Left ventricle myocardium inferior (tissue), 1 donor: ENCODE measurements around the gene CCDC57. TPM values are rescaled to one million over a fixed set of nuclear protein-coding genes. Genes with fewer than 3 reads are reported as not detected.
A peak's percentile ranks its signal among the peaks of the same experiment; 100 is the strongest.

Experiments used
- DNase-seq: peaks from one replicate; pipeline ENCODE4 v3.0.0-alpha.2; 2020
- H3K27ac ChIP-seq: fragments of 200-600 bp; replicated peaks from 2 replicates; pipeline ENCODE4 v1.8.0; 2021
- H3K27me3 ChIP-seq: fragments of 200-600 bp; 2 replicates; pipeline ENCODE4 v1.8.0; 2021; ENCODE audit warnings: low read depth
- H3K36me3 ChIP-seq: fragments of 200-600 bp; 2 replicates; pipeline ENCODE4 v1.8.0; 2021
- H3K4me1 ChIP-seq: fragments of 200-600 bp; 2 replicates; pipeline ENCODE4 v1.8.0; 2021
- H3K4me3 ChIP-seq: fragments of 200-600 bp; 2 replicates; pipeline ENCODE4 v1.8.0; 2021; ENCODE audit warnings: mild to moderate bottlenecking, moderate library complexity
- H3K9me3 ChIP-seq: fragments of 200-600 bp; replicated peaks from 2 replicates; pipeline ENCODE4 v1.8.0; 2021
- intact Hi-C: fragments of 100-400 bp; cut with micrococcal nuclease; formaldehyde crosslinking; loops from one replicate; pipeline ENCODE4 v1.11.0; 2022
- total RNA-seq: library from RNA; stranded (reverse); fragmentation: NEBNext Ultra II Directional; extraction: Animal tissue kit (Norgen Biotek cat#: 25700); gene quantifications from one replicate; pipeline ENCODE4 v1.2.1, GENCODE V29; 2021
- TF ChIP-seq, protein P1 (sequence below): fragments of 200-600 bp; IDR thresholded peaks from 2 replicates; pipeline ENCODE4 v1.8.0; 2021; ENCODE audit warnings: antibody characterized with exemption, mild to moderate bottlenecking, borderline replicate concordance
- donor health status: DM: no; HTN: yes; CAD: no; lungs with severe emphysema.

Gene CCDC57
- total RNA-seq, 1 donor from 2014 or later: 8.1 TPM

GRCh38 chr17:82088838-82089722 lies 123.6 kb downstream of the CCDC57 start:
- Histone ChIP-seq H3K36me3 (peaks cover 100% of the 10 kb centered on the region), H3K4me1 (no peaks in the 10 kb centered on the region), H3K4me3 (no peak overlapping the region), H3K27ac (no peak overlapping the region), H3K9me3 (no peaks in the 10 kb centered on the region), H3K27me3 (no peaks in the 10 kb centered on the region)
- intact Hi-C loops: no loop called here
- peak; percentile 13 for DNase-seq
- TF ChIP-seq, protein P1, sequence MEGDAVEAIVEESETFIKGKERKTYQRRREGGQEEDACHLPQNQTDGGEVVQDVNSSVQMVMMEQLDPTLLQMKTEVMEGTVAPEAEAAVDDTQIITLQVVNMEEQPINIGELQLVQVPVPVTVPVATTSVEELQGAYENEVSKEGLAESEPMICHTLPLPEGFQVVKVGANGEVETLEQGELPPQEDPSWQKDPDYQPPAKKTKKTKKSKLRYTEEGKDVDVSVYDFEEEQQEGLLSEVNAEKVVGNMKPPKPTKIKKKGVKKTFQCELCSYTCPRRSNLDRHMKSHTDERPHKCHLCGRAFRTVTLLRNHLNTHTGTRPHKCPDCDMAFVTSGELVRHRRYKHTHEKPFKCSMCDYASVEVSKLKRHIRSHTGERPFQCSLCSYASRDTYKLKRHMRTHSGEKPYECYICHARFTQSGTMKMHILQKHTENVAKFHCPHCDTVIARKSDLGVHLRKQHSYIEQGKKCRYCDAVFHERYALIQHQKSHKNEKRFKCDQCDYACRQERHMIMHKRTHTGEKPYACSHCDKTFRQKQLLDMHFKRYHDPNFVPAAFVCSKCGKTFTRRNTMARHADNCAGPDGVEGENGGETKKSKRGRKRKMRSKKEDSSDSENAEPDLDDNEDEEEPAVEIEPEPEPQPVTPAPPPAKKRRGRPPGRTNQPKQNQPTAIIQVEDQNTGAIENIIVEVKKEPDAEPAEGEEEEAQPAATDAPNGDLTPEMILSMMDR: no peak

DNA sequence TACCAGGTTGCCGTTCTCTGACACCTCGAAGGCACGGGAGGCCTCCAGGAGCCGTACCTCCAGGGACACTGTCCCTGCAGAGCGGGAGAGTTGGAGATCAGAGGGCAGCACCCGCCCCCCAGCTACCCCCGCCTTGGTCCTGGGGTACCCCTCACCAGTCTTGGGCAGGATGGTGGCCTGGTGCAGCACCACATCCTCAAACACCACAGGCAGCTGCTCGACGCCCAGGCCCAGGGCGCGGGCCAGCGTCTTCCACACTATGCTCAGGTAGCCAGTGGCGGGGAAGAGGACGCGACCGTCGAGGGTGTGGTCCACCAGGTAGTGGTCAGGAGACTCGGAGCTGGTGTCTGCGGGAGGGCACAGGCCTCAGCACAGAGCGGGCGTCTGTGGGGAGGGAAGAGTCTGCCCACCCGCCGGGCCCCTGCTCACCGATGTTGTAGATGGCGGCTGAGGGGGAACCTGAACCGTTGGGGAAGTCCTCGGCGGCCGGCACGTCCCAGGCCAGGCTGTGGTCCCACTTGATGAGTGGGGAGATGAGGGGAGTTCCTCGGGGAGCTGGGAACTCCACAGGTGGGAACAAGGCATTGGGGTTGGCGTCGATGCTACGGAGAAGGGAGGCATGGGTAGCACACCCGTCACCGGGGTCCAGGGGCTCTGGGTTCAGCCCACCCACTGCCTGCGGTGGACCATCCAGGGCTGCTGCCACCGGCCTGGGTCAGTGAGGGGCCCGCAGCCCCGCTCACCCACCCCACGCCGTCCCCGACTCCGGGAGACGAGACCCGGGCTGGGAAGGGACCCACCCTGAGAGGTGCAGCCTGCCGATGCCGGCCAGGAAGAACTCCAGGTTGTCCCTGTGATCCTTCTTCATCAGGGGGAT lies 124.4 kb downstream of the CCDC57 start:
- Histone ChIP-seq H3K27me3 (no peaks in the 10 kb centered on the region), H3K4me1 (no peaks in the 10 kb centered on the region), H3K36me3 (peaks cover 100% of the 10 kb centered on the region), H3K4me3 (no peak overlapping the region), H3K9me3 (no peaks in the 10 kb centered on the region), H3K27ac (no peak overlapping the region)
- peak; percentile 12 for DNase-seq
- intact Hi-C loops: no loop called here
- TF ChIP-seq, protein P1: no peak

- Histone ChIP-seq H3K27me3 (no peaks in the 10 kb centered on the region), H3K27ac (no peak overlapping the region), H3K9me3 (no peaks in the 10 kb centered on the region), H3K4me1 (no peaks in the 10 kb centered on the region), H3K36me3 (peaks cover 100% of the 10 kb centered on the region), H3K4me3 (no peak overlapping the region)
- TF ChIP-seq, protein P1: no peak
- intact Hi-C loops: no loop called here
- DNase-seq: peak; percentile 12
These were observed 125.4 kb downstream of the CCDC57 start for GRCh38 chr17:82086941-82087906.

- TF ChIP-seq, protein P1: no peak
- no peak for DNase-seq
- intact Hi-C loops: no loop called here
- H3K4me3 ChIP-seq: no peak overlapping the region
- H3K9me3 ChIP-seq: no peaks in the 10 kb centered on the region
- peaks cover 98% of the 10 kb centered on the region for H3K36me3 ChIP-seq
- H3K27ac ChIP-seq: no peak overlapping the region
- no peaks in the 10 kb centered on the region for H3K27me3 ChIP-seq
- no peaks in the 10 kb centered on the region for H3K4me1 ChIP-seq
These were observed 126.5 kb downstream of the CCDC57 start for GRCh38 chr17:82085931-82086764.
